GM10248 (cell line): ENCODE data around the gene BTBD8.

Source experiments
- CTCF ChIA-PET: fragments of 300-600 bp; sonication (Branson Sonifier 250); formaldehyde crosslinking; extraction: SDS; loops from one replicate; lab custom pipeline; 2021; ENCODE audit warnings: antibody characterized with exemption; lab: Yijun Ruan, JAX
- POLR2A ChIA-PET: fragments of 350-650 bp; sonication (Branson Sonifier 250); formaldehyde crosslinking; extraction: SDS; loops from one replicate; lab custom pipeline; 2020; ENCODE audit warnings: antibody characterized with exemption; lab: Yijun Ruan, JAX
- DNase-seq: peaks from one replicate; pipeline ENCODE4 v3.0.0; 2012; ENCODE audit errors: extremely low spot score
- CTCF ChIP-seq: IDR thresholded peaks from 2 replicates; pipeline ENCODE4 v1.5.1; 2012; ENCODE audit warnings: mild to moderate bottlenecking, low read depth; ENCODE audit errors: extremely low read depth, missing control alignments, control extremely low read depth

BTBD8 gene

GRCh38 chr1:92087542-92087941 lies 7.4 kb downstream of the BTBD8 start:
- CTCF ChIA-PET: no interaction called here
- TF ChIP-seq CTCF: no peak

GRCh38 chr1:92091625-92092024 lies 11.5 kb downstream of the BTBD8 start:
- CTCF ChIA-PET: interaction anchor here (1.9 kb wide), 1 partner anchor 9 kb away, joined by 4 read pairs; no protein-coding TSS in a partner anchor
- DNase-seq: no peak
- TF ChIP-seq CTCF: no peak
- POLR2A ChIA-PET: no interaction called here

More at GRCh38 chr1:92087542-92087941, 7.4 kb downstream of the BTBD8 start:
- POLR2A ChIA-PET: no interaction called here
- DNase-seq: no peak

GRCh38 chr1:92094090-92094489 lies 13.9 kb downstream of the BTBD8 start:
- no peak for TF ChIP-seq CTCF
- DNase-seq: no peak
- ChIA-PET CTCF (no interaction called here), POLR2A (no interaction called here)

- POLR2A ChIA-PET: no interaction called here
- DNase-seq: no peak
- no peak for TF ChIP-seq CTCF
- CTCF ChIA-PET: no interaction called here
Measured at GRCh38 chr1:92094595-92094994, 14.4 kb downstream of the BTBD8 start.

GRCh38 chr1:92095874-92096273 lies 15.7 kb downstream of the BTBD8 start:
- TF ChIP-seq CTCF: no peak
- DNase-seq: no peak
- ChIA-PET CTCF (no interaction called here), POLR2A (no interaction called here)

GRCh38 chr1:92096317-92096716 lies 16.2 kb downstream of the BTBD8 start:
- ChIA-PET POLR2A (no interaction called here), CTCF (no interaction called here)
- no peak for TF ChIP-seq CTCF

More at GRCh38 chr1:92096317-92096716, 16.2 kb downstream of the BTBD8 start:
- DNase-seq: no peak
